ENCODE data around the gene SLC22A16. TPM values are rescaled to one million over a fixed set of nuclear protein-coding genes. Genes with fewer than 3 reads are reported as not detected.
"Not testable (repeated sequence)": the region's sequence is repeated elsewhere in the genome, so short reads cannot be mapped to it uniquely, and the experiment has no call there.

Gene SLC22A16
- total RNA-seq, 3 donors from 2014 or later: 0.15 to 2.9 (median 0.33) TPM

DNA sequence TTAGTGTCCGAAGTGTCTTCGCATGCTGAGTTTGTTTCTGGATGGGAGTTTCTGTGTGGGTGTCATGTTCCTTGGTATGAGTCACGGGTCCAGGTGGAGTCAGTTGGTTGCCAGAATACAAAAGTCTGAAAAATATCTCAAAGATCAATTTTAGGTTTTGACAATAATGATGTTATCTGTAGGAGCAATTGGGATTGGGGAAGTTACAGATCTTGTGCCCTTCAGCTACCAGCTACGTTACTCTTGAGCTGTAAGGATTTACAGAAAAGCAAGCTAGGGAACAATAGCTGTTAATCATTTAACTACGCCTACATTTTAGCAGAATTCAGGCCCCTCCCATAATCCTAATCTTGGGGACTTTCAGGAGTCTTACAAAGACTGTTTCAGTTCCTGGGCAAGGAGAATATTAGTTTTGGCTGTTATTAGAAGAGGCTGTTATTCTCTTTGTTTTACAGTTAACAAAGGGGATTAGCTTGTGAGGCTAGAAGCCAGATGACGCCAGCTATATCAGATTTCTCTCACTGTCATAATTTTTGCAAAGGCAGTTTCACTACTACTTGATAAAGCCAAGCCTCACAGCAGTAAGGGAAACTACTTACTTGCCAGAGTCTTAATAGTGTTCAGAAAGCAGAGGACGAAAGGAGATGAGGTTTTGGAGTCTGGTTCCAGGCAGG lies 15.4 kb upstream of the SLC22A16 start:
- peak overlapping the region in 2 of 3 donors; percentile 11 to 50 for H3K4me3 ChIP-seq
- H3K4me1 ChIP-seq: no peaks in the 10 kb centered on the region
- H3K27ac ChIP-seq: peak overlapping the region; percentile 13 to 19
- H3K27me3 ChIP-seq: no peaks in the 10 kb centered on the region
- H3K9me3 ChIP-seq: no peaks in the 10 kb centered on the region
- DNase-seq (ENCODE audit: low spot score in 2 of 2): no peak
- TF ChIP-seq POLR2A (IDR thresholded peaks at IDR 0.05) (no peak), POLR2AphosphoS5 (IDR thresholded peaks at IDR 0.05) (no peak)
- TF ChIP-seq, protein P1, sequence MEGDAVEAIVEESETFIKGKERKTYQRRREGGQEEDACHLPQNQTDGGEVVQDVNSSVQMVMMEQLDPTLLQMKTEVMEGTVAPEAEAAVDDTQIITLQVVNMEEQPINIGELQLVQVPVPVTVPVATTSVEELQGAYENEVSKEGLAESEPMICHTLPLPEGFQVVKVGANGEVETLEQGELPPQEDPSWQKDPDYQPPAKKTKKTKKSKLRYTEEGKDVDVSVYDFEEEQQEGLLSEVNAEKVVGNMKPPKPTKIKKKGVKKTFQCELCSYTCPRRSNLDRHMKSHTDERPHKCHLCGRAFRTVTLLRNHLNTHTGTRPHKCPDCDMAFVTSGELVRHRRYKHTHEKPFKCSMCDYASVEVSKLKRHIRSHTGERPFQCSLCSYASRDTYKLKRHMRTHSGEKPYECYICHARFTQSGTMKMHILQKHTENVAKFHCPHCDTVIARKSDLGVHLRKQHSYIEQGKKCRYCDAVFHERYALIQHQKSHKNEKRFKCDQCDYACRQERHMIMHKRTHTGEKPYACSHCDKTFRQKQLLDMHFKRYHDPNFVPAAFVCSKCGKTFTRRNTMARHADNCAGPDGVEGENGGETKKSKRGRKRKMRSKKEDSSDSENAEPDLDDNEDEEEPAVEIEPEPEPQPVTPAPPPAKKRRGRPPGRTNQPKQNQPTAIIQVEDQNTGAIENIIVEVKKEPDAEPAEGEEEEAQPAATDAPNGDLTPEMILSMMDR (IDR thresholded peaks at IDR 0.05): no peak
- H3K36me3 ChIP-seq: no peaks in the 10 kb centered on the region
- intact Hi-C loops (cut with DNase I; ENCODE audit: low total_unique reads): no loop called here

DNA sequence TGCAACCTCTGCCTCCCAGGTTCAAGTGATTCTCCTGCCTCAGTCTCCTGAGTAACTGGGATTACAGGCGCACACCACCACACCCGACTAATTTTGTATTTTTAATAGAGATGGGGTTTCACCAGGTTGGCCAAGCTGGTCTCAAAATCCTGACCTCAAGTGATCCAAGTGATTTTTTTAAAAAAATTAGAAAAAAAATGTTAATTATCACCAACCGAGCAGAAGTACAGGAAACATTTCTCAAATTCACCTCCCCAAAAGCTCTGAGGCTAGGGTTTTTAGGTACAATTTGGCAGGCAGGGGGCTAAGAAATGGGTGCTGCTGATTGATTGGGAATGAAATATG lies 14.9 kb upstream of the SLC22A16 start:
- H3K4me3 ChIP-seq: no peak overlapping the region
- intact Hi-C loops (cut with DNase I; ENCODE audit: low total_unique reads): no loop called here
- no peaks in the 10 kb centered on the region for H3K27me3 ChIP-seq
- no peaks in the 10 kb centered on the region for H3K4me1 ChIP-seq
- H3K27ac ChIP-seq: peak overlapping the region in 1 of 2 donors; percentile 19
- no peak for DNase-seq (ENCODE audit: low spot score in 2 of 2)
- TF ChIP-seq, protein P1 (IDR thresholded peaks at IDR 0.05): no peak
- TF ChIP-seq POLR2AphosphoS5 (IDR thresholded peaks at IDR 0.05) (no peak), POLR2A (IDR thresholded peaks at IDR 0.05) (no peak)
- no peaks in the 10 kb centered on the region for H3K9me3 ChIP-seq
- no peaks in the 10 kb centered on the region for H3K36me3 ChIP-seq

DNA sequence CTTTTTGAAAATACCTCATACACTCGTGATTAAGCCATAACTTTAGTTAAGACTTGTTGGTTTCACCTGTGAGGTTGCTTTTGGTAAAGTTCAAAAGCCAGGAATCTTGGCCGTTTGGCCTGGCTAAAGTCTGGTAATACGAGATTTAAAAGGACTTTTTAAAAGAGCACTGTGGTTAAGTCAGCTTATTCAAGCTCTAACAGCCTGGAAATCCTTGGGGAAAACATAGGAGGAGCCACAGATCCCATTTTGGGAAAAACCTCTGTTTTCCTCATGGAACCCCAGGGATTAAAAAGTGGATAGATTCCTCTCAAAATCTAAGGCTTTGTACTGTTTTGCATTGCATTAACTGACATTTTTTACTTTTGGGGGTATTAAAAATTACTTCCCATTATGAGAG lies 13.7 kb upstream of the SLC22A16 start:
- no peak for DNase-seq (ENCODE audit: low spot score in 2 of 2)
- intact Hi-C loops (cut with DNase I; ENCODE audit: low total_unique reads): no loop called here
- no peaks in the 10 kb centered on the region for H3K36me3 ChIP-seq
- no peaks in the 10 kb centered on the region for H3K4me1 ChIP-seq
- no peak overlapping the region for H3K27ac ChIP-seq
- H3K4me3 ChIP-seq: no peak overlapping the region
- TF ChIP-seq POLR2AphosphoS5 (IDR thresholded peaks at IDR 0.05) (no peak), POLR2A (IDR thresholded peaks at IDR 0.05) (no peak)
- TF ChIP-seq, protein P1 (IDR thresholded peaks at IDR 0.05): no peak
- no peaks in the 10 kb centered on the region for H3K27me3 ChIP-seq
- H3K9me3 ChIP-seq: no peaks in the 10 kb centered on the region

DNA sequence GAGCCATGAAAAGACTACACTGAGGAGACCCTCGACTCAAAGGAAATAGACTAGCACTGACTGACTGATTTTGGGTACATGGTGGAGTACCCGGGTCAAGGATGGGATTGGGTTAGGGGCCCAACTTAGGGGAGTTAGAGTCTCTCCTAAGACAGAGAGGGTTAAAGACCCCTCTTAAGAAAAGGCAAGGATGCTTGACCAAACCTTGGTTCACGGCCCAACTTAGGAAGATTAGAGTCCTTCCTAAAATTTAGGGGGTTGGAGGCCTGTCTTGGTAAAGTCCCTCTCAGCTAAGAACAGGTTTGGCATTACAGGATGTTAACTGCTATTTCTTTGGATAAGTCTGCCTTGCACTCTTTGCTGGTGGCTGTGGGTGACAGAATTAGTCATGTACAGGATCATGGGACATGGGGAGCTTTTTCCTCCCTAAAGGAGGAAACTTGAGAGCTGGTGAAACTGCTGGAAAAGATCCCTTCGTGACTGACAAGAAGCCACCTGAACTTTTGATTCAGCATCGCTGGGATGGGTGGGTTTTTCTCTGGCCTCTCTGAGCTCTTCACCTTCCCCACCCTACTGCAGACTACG lies 12.3 kb upstream of the SLC22A16 start:
- TF ChIP-seq, protein P1 (IDR thresholded peaks at IDR 0.05): no peak
- TF ChIP-seq POLR2AphosphoS5 (IDR thresholded peaks at IDR 0.05) (no peak), POLR2A (IDR thresholded peaks at IDR 0.05) (no peak)
- Histone ChIP-seq H3K27ac (no peak overlapping the region), H3K9me3 (no peaks in the 10 kb centered on the region), H3K27me3 (no peaks in the 10 kb centered on the region), H3K4me3 (no peak overlapping the region), H3K4me1 (no peaks in the 10 kb centered on the region), H3K36me3 (no peaks in the 10 kb centered on the region)
- DNase-seq (ENCODE audit: low spot score in 2 of 2): no peak
- intact Hi-C loops (cut with DNase I; ENCODE audit: low total_unique reads): no loop called here

DNA sequence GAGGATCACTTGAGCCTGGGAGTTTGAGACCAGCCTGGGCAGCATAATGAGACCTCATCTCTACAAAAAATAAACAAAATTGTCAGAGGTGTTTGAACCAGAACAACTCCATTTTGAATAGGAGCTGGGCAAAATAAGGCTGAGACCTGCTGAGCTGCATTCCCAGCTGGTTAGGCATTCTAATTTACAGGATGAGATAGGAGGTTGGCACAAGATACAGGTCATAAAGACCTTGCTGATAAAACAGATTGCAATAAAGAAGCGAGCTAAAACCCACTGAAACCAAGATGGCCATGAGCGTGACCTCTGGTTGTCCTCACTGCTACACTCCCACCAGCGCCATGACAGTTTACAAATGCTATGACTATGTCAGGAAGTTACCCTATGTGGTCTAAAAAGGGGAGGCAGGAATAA lies 11.6 kb upstream of the SLC22A16 start:
- H3K9me3 ChIP-seq; DNase-seq (ENCODE audit: low spot score in 2 of 2); H3K4me1 ChIP-seq; H3K27ac ChIP-seq; H3K36me3 ChIP-seq; H3K27me3 ChIP-seq; H3K4me3 ChIP-seq; intact Hi-C loops (cut with DNase I; ENCODE audit: low total_unique reads): not testable (repeated sequence)

All from breast epithelium (tissue), 4 donors.